NCI-H187 (cell line): ENCODE data around the gene SLX9.

Experiments used
- DNase-seq, 2 experiments: peaks; one replicate each; lab custom pipeline; 2025; lab: John Stamatoyannopoulos, UW

The SLX9 gene

DNA sequence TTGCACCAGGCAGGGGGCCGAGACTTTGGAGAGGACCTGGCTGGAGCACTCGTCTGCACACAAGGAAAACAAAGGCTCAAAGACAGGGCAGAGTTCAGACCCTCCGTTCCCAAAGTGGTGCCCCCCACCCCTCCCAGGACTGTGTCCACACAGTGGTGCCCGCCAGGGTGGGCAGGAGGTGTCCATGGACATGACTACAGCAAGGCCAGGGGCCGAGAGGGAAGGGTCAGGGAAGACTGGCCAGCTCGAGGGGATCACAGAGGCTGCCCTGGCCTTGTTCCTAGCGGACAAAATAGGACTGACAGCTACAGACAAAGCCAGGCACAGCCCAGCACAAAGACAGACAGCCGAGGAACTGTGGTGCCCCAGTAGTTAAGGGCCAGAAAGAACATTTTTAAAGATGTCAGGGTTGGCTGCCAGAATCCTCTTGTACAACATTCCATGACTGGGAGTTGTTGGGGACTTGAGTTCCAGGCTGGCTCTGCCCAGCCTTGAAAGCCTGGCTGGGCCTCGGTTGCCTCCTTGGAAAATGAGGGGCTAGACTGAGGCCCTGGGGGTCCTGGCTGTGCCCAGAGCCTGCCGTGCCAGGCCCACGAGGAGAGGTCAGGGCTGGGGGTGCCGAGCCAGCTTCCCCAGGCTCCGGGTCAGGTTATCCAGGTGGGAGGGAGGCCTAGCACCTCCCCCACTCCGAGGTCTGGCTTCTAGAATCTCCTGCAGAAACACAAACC, 63.7 kb downstream of the SLX9 start:
- DNase-seq, result no peak

- no peak for DNase-seq
Observed at GRCh38 chr21:45004059-45004422, 64.2 kb downstream of the SLX9 start.

- DNase-seq, result no peak
Observed at GRCh38 chr21:45004481-45005247, 64.8 kb downstream of the SLX9 start.

- DNase-seq, result no peak
Observed at GRCh38 chr21:45006536-45007095, 66.8 kb downstream of the SLX9 start.

- DNase-seq, result no peak
Observed at GRCh38 chr21:45009616-45010015, 69.8 kb downstream of the SLX9 start.

DNA sequence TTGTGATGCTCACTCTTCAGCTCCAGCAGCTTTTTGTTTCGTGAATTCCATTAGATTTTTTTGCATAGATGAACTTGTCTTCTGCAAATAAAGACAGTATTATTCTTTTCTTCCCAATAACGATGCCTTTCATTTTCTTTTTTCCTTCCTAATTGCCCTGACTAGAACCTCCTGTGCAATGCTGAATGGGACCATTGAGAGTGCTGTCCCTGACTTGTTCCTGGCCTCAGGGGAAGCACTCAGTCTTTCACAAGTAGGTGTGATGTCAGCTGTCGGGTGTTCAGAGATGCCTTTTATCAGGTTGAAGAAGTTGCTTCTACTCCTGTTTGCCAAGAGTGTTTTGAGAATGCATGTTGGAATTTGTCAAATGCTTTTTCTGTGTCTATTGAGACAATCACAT, 70.3 kb downstream of the SLX9 start:
- no peak for DNase-seq

DNA sequence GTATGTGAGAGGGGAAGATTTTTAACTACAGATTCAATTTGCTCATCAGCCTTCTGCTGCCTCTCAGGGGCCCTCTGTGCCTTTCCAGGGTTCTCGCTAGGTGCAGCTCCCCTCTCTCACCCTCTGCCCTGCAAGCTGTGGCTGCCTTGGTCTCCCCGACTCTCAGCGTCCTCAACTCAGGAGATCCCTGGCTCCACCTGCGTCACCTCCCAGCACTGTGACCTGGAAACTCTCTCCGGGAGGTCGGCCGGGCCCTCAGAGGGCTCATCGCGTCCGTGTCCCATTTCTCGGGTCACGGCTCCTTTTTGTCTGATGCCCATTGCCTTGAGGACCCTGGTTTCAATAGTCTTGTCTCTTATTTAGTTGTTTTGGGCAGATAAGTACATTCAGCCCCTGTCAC, 71.0 kb downstream of the SLX9 start:
- DNase-seq, result no peak

DNA sequence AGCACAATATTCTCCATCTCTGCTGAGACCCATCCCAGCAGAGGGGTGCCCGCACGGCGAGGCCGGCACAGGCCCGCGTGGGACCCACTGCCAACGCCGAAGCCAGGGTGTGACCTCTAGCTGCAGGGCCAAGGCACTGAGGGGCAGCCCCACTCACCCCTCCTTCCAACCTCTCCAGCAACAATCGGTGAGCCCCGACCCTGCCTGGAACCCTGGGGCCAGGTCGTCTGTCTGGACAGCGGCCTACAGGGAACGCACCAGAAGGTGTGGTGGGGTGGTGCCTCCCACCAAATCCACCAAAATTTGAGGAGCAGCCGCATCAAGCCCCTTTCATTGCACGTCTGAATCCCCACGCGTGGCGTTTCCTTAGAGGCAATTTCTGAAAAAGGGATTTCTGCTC, 71.6 kb downstream of the SLX9 start:
- no peak for DNase-seq

DNA sequence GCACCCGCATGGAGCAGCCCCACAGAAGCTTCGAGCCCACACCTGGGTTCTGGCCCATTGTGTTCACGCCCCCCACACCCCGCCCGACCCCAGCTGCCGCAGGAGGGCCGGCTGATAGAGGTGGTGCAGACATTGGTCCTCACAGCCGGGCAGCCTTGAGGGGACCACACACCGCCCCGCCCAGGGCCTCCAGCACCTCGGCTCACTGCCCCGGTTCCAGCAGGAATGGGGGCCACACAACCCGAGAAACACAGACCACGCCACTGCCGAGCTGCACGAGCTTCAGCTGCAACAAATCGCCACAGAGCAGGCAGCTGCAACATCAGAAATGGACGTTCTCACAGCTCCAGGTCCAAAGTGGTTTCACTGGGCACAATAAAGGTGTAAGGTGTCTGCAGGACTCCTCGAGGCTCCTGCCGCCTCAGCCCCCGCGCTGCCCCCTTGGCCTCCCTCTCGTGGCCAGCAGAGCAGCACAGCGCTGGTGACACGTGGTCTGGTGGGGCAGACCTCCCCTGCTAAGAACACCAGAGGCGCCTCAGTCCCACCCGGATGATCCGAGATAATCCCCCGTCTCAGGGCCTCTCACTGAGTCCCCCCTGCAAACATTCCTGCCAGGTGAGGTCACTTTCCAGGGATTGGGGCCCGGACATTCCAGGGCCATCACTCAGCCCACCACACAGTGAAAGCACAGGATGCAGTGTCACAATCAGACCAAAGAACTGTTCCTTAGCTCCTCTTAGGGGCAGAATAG, 72.3 kb downstream of the SLX9 start:
- no peak for DNase-seq

DNA sequence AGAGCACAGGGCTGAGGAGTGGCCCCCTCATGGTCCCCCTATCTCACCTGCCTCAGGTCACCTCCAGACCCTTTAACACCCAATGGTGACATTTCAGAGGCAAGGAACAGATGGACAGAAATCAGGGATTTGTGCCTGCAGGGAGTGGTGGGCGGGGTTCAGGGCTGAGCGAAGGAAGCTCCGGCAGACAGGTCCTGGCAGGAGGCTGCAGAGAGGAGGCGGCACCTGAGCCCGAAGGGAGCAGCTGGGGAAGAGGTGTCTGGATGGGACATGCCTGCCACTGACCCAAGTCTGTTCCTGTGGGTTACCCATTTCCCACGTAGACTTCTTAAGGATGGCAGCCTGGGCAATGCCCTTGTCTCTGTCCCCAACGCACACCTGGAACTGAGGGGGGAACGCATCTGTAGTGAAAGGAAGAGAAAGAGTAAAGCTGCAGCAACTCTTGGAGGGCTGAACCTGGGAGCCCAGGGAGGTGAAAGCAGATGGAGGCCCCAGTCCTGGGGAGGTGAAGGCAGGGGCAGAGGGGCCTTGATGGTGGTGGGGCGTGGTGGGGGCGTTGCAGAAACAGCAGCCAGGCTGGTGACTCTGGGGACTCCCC, 72.9 kb downstream of the SLX9 start:
- DNase-seq, result no peak

DNA sequence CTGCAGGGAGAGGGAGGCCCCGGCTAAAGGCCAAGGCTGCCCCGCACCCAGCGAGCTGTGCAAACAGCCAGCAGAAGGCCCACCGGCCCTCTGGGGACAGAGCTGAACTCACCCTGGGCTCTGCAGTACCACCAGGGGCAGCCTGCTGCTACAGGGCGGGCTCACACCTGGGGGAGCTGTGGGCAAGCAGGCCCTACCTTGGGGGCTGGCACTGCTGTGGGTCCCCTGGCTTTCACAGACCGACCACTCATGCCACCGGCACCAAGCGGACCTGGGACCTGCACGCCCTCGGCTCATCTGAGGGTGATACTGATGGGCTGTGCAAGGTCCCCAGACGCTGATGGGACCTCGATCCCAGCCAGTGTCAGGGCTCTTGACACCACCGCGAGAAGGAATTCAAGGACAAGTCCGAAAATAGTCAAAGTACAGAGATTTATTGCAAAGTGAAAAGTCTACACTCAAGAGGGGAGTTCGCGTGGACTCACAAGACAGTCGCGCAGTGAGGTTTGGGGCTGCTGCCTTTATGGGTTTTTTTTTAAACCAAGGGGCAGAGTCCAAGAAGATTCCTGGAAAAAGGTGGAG, 73.5 kb downstream of the SLX9 start:
- no peak for DNase-seq

- DNase-seq, result no peak
Observed at GRCh38 chr21:45014747-45015468, 75.1 kb downstream of the SLX9 start.

- no peak for DNase-seq
Observed at GRCh38 chr21:45015469-45015860, 75.6 kb downstream of the SLX9 start.

DNA sequence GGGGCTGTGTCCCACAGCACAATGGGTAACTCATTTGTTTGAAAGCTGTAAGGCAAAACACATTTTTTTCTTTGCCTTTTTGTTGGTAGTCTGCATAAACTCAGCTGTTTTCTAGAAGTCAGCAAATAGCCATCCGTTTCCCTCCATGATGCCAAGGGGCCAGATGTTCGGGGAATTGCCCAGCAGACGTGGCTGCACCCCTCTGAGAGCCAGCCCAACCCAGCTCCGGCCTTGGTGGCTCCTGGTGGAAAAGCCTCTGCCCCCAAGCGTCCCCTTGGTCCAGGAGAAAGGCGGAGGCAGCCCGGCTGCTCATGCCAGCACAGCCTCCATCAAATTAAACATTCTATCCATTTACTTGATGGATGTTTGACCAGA, 76.2 kb downstream of the SLX9 start:
- DNase-seq, result no peak

- no peak for DNase-seq
Observed at GRCh38 chr21:45016406-45017038, 76.7 kb downstream of the SLX9 start.

GRCh38 chr21:45017039-45017960, 77.5 kb downstream of the SLX9 start:
- no peak for DNase-seq

GRCh38 chr21:45018131-45019075, 78.6 kb downstream of the SLX9 start:
- no peak for DNase-seq

GRCh38 chr21:45019076-45019886, 79.5 kb downstream of the SLX9 start:
- DNase-seq, result no peak
